GM23338 (cell line): ENCODE data around the gene TMPRSS3. TPM values are rescaled to one million over a fixed set of nuclear protein-coding genes. Genes with fewer than 3 reads are reported as not detected.

Source experiments
- CREB1 ChIP-seq: fragments of 250-450 bp; sonication (Bioruptor Pico); IDR thresholded peaks from 2 replicates; pipeline ENCODE4 v1.5.0; 2020; ENCODE audit warnings: low read depth, mild to moderate bottlenecking, moderate library complexity
- CTCF ChIP-seq, 2 experiments: fragments of 200-600 bp in 1 of 2; sonication (generic) in 1 of 2; conservative IDR thresholded peaks; 2 replicates each; pipeline versions ENCODE4 v1.5.1 to v1.6.1; 2016 to 2017; ENCODE audit warnings: antibody characterized with exemption in 2 of 2, low read depth in 2 of 2, mild to moderate bottlenecking in 2 of 2, moderate library complexity in 1 of 2
- EZH2 ChIP-seq: fragments of 200-600 bp; sonication (generic); IDR thresholded peaks from one replicate; pipeline ENCODE4 v1.8.0; 2017; ENCODE audit warnings: antibody characterized with exemption, mild to moderate bottlenecking, low read depth; ENCODE audit not compliant: unreplicated experiment
- EZH2phosphoT487 ChIP-seq: fragments of 200-600 bp; sonication (generic); IDR thresholded peaks from one replicate; pipeline ENCODE4 v1.8.1; 2018; ENCODE audit warnings: antibody characterized with exemption; ENCODE audit not compliant: unreplicated experiment
- JUNB ChIP-seq: IDR thresholded peaks from one replicate; pipeline ENCODE4 v1.6.1; 2016; ENCODE audit warnings: antibody characterized with exemption; ENCODE audit not compliant: unreplicated experiment
- NANOG ChIP-seq: IDR thresholded peaks from 2 replicates; pipeline ENCODE4 v1.6.1; 2016; ENCODE audit warnings: antibody characterized with exemption, borderline replicate concordance
- POLR2AphosphoS5 ChIP-seq: IDR thresholded peaks from 2 replicates; pipeline ENCODE4 v1.6.1; 2016; ENCODE audit warnings: antibody characterized with exemption, low read depth
- STAT1 ChIP-seq: IDR thresholded peaks from one replicate; pipeline ENCODE4 v1.6.1; 2016; ENCODE audit warnings: antibody characterized with exemption; ENCODE audit not compliant: unreplicated experiment
- ZNF114 ChIP-seq: fragments of 250-450 bp; sonication (Bioruptor Pico); IDR thresholded peaks from 2 replicates; pipeline ENCODE4 v1.5.0; 2020; ENCODE audit warnings: mild to moderate bottlenecking, moderate library complexity
- ZNF331 ChIP-seq: fragments of 250-450 bp; sonication (Bioruptor Pico); IDR thresholded peaks from 2 replicates; pipeline ENCODE4 v1.5.0; 2020; ENCODE audit warnings: low read depth, mild to moderate bottlenecking, moderate library complexity
- ZNF462 ChIP-seq: fragments of 250-450 bp; sonication (Bioruptor Pico); IDR thresholded peaks from 2 replicates; pipeline ENCODE4 v1.5.0; 2020; ENCODE audit warnings: mild to moderate bottlenecking, moderate library complexity
- polyA plus RNA-seq: library from polyadenylated mRNA; unstranded; fragments of >200 nt; fragmentation: Nextera tagmentation; extraction: Ambion mirVana; gene quantifications from 2 replicates; pipeline ENCODE4 v1.2.1, GENCODE V29; 2016
- total RNA-seq: library from RNA; depleted of rRNA; stranded (reverse); fragments of >200 nt; shearing (Covaris generic); gene quantifications from 2 replicates; pipeline ENCODE4 v1.2.3, GENCODE V29; 2014

Gene TMPRSS3
- total and polyA plus RNA-seq, 2 experiments from 2014 or later, result 0.17 TPM; not detected in 1

- TF ChIP-seq ZNF462 (CRISPR knock-in tag) (no peak), EZH2phosphoT487 (no peak), CREB1 (CRISPR knock-in tag) (no peak), JUNB (no peak), ZNF331 (CRISPR knock-in tag) (no peak), EZH2 (no peak), POLR2AphosphoS5 (no peak), NANOG (no peak), CTCF (conservative IDR thresholded peaks at IDR 0.05; ENCODE audit: low read depth in 2 of 2) (no peak), STAT1 (no peak), ZNF114 (CRISPR knock-in tag) (no peak)
Observed at GRCh38 chr21:42344631-42345030, 51.2 kb downstream of the TMPRSS3 start (continued).
